ENCODE data around the gene MRPL38. TPM values are rescaled to one million over a fixed set of nuclear protein-coding genes. Genes with fewer than 3 reads are reported as not detected.
A peak's percentile ranks its signal among the peaks of the same experiment; 100 is the strongest.
"Not testable (repeated sequence)": the region's sequence is repeated elsewhere in the genome, so short reads cannot be mapped to it uniquely, and the experiment has no call there.

The MRPL38 gene
- total RNA-seq, 1 experiment from 2014 or later: 100 TPM

DNA sequence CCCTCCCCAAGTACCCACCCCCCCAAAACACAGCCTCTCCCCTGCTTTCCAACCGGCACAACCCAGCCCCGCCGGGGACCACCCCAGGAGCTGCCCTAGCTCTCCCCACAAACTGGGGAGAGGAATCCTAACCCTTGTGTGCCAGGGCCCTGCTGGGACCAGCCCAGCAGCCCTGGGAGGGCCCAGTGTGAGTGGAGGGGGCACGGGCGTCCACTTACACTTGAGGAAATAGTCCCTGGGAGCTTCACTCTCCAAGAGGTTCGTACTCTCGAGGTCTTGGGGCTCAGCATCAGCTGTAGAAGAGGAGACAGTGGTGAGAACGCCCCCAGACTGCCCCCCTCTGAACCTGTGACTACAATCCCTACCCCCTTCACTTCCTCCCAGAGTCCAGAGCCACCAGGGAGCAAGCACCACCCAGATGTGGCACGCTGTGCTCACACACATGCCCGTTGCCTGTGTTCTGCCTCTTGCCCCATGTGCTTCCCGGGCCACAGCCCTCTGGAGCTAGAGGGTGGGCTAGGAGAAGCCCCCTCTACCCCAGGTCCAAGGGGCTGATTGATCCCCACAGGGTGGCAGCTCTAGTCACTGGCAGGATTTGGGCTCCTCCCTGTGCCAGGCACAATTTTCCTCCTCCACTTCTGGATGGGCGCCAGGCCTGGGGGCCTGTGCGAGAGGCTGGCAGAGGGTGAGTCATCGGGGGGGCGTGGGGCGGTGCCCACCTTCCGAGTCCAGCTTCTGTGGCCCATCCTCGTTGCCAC, 29.3 kb downstream of the MRPL38 start:
- DNase-seq: no peak
- H3K27me3 ChIP-seq: no peaks in the 10 kb centered on the region
- no peaks in the 10 kb centered on the region for H3K9me3 ChIP-seq
- H3K36me3 ChIP-seq: peaks cover 24% of the 10 kb centered on the region
- no peak overlapping the region for H3K4me3 ChIP-seq

DNA sequence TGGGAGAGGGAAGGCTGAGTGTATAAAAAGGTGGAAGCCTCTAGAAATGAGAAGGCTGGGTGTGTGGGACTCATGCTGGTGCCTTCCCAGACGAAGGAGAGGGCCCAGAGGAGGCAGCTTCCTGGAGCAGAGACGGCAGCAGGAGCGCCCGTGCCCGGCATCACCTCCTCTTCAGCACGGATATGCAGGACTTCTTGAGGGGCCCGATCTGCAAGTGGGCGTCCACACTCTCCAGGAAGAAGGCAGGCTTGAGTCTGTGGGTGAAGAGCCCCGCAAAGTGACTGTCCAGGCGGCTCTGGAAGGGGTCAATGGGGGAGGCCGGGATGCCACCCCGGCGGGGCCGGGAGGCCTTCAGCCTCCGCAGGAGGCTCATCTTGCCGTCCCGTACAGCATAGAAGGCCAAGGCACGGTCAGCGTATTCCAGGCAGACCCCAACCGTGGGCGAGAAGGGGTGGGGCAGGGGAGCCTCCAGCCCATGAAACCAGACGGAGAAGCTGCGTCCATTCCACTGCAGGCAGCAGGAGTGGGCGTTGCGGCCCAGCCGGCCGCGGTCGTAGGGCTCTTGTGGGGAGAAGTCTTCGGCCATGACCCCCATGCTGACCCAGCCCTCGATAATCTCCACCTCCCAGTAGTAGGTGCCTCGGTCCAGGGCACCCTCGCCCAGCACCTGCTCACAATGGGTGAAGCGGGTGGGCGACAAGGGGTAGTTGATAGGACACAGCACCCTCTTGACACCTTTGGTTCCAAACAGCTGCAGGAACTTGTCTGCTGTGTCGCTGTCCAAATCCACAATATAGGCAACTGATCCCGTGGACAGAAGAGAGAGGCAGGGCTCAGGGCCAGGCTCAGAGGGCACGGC, 30.1 kb downstream of the MRPL38 start:
- no peak overlapping the region for H3K4me3 ChIP-seq
- peaks cover 24% of the 10 kb centered on the region for H3K36me3 ChIP-seq
- no peaks in the 10 kb centered on the region for H3K9me3 ChIP-seq
- no peaks in the 10 kb centered on the region for H3K27me3 ChIP-seq
- no peak for DNase-seq

DNA sequence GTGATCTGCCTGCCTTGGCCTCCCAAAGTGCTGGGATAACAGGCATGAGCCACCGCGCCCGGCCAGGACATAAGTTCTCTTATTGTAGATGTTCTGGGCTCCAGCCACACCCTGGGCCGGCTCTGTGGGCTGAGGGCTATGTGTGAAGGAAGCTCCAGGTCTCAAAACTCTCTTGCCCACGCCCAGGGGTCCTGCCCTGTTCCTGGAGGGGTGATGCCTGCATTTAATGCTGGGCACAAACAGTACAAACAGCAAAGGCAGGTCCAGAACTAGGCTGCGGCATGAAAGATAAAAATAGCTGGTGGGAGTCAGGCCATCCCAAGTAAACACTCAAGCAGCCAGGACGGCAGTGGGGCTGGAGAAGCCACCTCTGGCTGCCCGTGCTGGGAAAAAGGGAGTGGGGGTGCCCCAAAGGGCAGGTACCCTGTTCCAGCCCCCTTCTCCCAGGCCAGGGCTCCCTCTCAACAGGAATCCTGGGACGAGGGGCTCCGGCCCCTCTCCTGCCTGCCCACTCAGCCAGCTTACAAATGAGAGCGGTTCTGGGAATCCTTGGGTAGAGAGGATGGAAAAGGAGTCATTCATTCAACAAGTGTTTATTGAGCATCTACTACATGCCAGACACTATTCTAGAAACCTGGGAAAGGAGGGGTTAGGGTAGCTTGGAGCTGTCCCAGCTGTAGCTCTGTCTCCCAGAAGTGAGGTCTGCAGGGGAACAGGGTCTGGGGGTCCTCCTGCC, 30.9 kb downstream of the MRPL38 start:
- Histone ChIP-seq H3K4me3 (no peak overlapping the region), H3K27me3 (no peaks in the 10 kb centered on the region), H3K36me3 (peaks cover 24% of the 10 kb centered on the region), H3K9me3 (no peaks in the 10 kb centered on the region)
- no peak for DNase-seq

DNA sequence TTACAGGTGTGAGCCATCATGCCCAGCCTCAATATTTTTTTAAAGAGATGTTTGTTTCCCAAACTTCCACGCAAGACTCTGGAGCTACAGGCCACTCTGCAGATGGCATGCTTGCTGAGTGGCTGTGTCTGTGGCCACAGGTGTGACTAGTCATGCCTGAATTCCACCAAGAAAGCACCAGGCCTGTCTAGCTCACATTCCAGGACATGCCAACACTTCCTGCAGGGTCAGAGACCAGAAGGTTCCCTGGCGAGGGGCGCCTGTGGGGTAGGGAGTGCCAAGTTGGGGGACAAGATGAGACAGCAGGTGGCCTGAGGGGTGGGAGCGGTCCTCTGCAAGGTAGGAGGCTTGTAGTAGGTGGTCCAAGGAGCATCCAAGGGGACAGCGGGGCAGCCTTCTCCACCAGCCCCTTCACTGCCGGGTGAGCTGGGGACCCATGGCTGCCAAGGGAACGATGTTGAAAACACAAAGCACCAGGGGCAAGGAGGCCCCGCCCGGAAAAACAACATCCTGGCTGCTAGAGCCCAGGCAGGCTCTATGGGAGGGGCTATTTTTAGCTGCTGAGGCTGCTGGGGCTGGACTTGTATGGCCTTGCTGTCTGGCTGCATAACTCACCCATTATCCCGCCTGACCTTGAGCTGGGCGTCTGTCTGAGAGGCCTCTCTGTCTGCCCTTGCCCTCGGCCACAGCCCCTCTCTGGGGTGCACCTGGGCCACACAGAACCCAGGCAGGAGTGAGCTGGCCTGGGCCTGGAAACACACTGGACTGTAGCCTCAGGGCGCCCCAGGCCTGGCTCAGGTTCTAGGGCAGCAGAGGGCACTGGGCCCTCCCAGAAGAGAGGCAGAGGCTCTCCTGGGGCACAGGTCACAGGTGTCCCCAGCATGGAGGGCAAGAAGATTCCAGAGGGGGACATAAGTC, 32.0 kb downstream of the MRPL38 start:
- Histone ChIP-seq H3K27me3 (no peaks in the 10 kb centered on the region), H3K9me3 (no peaks in the 10 kb centered on the region), H3K4me3 (no peak overlapping the region), H3K36me3 (peaks cover 24% of the 10 kb centered on the region)
- DNase-seq: peak; percentile 84

DNA sequence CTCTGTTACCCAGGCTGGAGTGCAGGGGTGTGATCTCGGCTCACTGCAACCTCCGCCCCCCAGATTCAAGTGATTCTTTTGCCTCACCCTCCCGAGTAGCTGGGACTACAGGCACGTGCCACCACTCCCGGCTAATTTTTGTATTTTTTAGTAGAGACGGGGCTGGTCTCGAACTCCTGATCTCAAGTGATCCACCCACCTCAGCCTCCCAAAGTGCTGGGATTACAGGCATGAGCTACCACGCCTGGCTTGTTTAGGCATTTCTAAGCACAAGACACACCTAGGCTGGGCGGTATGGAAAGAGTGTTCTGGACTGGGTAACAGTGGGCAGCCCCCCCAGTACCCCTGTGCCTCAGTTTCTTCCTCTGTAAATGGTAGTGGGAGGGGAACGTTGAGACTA, 34.5 kb downstream of the MRPL38 start:
- peaks cover 11% of the 10 kb centered on the region for H3K36me3 ChIP-seq
- H3K4me3 ChIP-seq, DNase-seq, H3K27me3 ChIP-seq, H3K9me3 ChIP-seq: not testable (repeated sequence)

DNA sequence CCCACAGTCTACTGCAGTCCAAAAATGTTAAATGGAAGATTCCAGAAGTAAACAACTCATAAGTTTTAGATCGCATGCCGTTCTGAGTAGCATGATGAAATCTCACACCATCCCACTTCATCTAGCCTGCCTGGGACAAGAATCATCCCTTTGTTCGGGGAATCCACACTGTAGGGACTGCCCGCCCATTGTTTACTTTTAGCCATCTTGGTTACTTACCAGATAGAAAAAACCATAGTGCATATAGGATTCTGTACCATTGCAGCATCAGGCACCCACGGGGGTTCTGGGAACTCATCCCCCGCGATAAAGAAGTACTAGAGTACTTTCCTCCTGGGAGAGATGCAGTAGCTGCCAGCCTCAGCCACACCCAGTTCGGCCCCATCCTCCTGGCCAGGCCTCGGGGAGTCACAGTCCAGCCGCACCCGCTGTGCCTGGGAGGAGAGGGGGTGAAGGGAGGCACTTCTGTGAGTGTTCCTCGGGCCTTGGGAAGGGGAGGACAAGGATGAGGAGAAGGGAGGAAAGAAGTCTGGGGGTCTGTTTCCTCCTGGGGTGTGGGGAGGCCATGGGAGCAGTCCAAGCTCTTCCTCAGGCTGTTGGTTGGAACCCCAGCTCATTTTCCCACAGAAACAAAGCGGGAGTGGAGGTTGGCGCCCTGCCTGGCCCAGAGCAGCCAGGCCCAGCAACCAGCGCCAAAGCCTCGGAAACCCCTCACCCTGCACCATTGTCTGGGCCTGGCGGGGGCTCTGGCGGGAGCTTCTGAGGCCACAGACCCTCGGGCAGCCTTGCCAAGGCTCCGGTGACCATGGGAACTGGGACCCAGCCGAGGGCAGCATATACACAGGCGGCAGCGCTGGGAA, 35.2 kb downstream of the MRPL38 start:
- Histone ChIP-seq H3K36me3 (peaks cover 7% of the 10 kb centered on the region), H3K27me3 (no peaks in the 10 kb centered on the region), H3K9me3 (no peaks in the 10 kb centered on the region), H3K4me3 (peak overlapping the region; percentile 8)
- peak; percentile 89 for DNase-seq

DNA sequence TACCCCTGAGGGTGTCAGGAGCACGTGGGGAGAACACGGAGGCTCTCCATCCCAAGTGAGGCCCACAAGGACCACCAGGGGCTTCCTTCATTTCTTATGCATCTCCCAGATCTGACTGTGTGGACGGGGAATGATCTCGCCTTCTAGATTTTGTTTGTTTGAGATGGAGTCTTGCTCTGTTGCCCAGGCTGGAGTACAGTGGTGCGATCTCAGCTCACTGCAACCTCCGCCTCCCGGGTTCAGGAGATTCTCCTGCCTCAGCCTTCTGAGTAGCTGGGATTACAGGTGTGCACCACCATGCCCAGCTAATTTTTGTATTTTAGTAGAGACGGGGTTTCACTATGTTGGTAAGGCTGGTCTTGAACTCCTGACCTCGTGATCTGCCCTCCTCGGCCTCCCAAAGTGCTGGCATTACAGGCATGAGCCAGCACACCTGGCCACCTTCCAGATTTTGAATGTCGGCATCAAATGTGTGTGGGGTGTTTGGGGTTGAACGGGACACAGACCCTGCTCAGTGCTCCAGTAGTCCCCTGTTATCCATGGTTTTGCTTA, 35.9 kb downstream of the MRPL38 start:
- H3K9me3 ChIP-seq, H3K36me3 ChIP-seq, H3K27me3 ChIP-seq, DNase-seq, H3K4me3 ChIP-seq: not testable (repeated sequence)

DNA sequence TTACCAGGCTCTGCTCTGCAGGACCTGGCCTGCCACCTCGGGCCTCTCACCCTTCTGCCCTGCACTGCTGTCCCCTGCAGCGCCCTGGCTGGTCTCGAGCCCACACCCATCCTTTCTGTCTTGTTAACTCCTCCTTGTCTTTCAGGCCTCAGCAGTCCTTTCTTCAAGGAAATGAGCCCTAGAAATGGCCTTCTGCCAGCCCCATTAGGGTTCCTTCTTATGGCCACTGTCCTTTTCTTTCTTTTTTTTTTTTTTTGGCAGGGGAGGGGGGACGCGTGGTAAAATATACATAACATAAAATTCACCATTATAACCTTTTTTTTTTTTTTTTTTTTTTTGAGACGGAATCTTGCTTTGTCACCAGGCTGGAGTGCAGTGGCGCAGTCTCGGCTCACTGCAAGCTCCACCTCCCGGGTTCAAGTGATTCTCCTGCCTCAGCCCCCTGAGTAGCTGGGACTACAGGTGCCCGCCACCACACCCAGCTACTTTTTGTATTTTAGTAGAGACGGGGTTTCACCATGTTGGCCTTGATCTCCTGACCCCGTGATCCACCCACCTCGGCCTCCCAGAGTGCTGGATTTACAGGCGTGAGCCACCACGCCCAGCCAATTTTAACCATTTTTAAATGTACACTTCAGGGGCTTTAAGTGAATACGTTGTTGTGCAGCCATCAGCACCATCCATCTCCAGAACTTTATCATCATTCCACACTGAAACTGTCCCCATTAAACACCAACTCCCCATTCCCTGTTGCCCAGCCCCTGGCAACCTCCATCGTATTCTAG, 39.1 kb downstream of the MRPL38 start:
- H3K4me3 ChIP-seq, DNase-seq, H3K36me3 ChIP-seq, H3K9me3 ChIP-seq, H3K27me3 ChIP-seq: not testable (repeated sequence)

DNA sequence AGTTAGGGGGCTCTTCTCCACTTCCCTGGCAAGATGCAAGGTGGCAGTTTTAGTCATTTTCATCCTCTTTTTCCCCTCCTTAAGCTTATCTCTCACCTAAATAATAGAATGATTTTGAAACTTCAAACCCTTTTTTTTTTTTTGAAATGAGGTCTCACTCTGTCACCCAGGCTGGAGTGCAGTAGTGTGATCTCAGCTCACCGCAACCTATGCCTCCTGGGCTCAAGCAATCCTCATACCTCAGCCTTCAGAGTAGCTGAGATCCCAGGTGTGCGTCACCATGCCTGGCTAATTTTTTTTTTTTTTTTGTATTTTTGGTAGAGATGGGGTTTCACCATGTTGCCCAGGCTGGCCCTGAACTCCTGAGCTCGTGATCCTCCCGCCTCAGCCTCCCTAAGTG, 39.8 kb downstream of the MRPL38 start:
- not testable (repeated sequence) for H3K4me3 ChIP-seq, DNase-seq, H3K36me3 ChIP-seq, H3K9me3 ChIP-seq, H3K27me3 ChIP-seq

DNA sequence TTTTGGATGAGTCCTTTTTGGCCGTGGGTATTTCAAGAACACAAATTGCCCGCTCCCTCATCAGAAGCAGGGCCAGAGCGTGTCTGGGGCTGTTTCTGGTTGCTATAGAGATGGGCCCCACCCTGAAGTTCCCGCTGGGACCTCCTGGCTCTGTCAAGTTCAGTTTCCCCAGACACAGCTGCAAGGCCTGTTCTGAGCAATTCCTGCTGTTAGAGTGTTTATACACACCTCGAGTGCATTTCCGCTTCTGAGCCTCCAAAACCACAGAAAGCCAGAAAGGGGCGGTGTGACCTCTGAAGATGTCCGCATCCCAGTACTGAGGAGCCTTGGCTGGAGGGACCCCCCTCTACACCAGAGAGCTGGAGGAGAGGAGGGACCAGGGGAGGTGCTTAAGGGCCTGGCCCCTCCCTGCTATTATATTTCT, 40.2 kb downstream of the MRPL38 start:
- H3K27me3 ChIP-seq: no peaks in the 10 kb centered on the region
- no peak overlapping the region for H3K4me3 ChIP-seq
- H3K36me3 ChIP-seq: no peaks in the 10 kb centered on the region
- DNase-seq: peak; percentile 78
- no peaks in the 10 kb centered on the region for H3K9me3 ChIP-seq

DNA sequence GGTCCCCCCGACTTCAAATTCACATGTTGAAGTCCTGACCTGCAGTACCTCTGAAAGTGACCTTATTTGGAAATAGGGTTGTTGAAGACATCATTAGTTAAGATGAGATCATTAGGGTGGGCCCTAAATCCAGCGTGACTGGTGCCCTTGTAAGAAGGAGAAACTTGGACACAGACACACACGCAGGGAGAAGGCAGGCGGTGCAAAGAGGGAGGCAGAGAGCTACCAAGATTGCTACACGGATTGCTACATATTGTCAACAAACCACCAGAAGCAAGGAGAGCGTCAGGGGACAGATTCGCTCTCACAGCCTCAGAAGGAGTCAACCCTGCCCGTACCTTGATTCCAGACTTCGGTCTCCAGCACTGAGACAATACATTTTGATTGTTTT, 42.8 kb downstream of the MRPL38 start:
- no peaks in the 10 kb centered on the region for H3K27me3 ChIP-seq
- no peak for DNase-seq
- no peaks in the 10 kb centered on the region for H3K36me3 ChIP-seq
- no peaks in the 10 kb centered on the region for H3K9me3 ChIP-seq
- H3K4me3 ChIP-seq: no peak overlapping the region

DNA sequence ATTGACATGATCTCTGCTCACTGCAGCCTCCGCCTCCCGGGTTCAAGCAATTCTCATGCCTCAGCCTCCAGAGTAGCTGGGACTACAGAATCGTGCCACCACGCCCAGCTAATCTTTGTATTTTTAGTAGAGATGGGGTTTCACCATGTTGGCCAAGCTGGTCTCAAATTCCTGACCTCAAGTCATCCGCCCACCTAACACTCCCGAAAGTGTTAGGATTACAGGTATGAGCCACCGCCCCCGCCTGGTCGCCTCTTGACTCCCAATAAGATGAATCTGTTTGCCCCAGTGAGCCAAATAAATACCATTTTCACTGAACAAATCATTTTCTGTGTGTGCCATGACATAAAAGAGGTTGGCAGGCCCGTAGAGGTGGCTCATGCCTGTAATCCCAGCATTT, 45.3 kb downstream of the MRPL38 start:
- not testable (repeated sequence) for H3K4me3 ChIP-seq, DNase-seq, H3K27me3 ChIP-seq, H3K9me3 ChIP-seq, H3K36me3 ChIP-seq

DNA sequence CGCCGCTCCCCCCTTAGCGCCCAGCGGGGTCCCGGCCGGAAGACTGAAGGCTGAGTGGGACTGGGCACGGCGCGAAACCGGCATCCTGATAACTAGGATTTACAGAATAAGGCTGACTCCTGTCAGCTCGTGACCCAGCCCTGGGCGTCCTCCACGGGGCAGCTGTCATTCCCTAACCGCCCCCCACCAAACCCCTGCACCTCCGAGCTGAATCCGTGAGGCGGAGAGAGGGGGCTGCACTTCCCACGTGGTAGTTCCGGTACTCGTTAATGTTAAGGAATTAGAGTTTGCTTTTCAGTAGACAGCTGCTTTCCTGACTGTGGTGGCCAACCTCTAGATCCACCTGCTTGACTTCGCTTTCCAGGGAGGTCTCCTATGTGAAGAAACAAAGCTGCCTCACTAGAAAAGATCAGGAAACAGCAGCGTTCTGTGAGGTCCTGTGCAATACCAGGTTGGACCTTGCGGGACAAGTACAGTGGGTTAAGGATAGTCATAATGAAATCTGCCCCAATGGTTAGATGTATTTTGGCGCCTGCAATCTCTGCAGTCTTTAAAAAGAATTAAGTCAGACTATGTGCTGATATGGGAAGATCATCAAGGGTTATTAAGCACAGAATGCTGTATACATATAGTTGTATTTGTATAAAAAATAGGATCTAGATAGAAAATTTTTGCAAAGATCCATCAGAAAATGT, 48.5 kb downstream of the MRPL38 start:
- peak; percentile 53 for DNase-seq
- no peaks in the 10 kb centered on the region for H3K27me3 ChIP-seq
- peaks cover 3% of the 10 kb centered on the region for H3K36me3 ChIP-seq
- H3K9me3 ChIP-seq: no peaks in the 10 kb centered on the region
- H3K4me3 ChIP-seq: peak overlapping the region; percentile 93
